Stimulated activated CD4-positive, alpha-beta T cell treated with anti-CD3 and anti-CD28 coated beads, Interleukin-1b, Interleukin-23, amount 100 ng/mL, for 1 hour (primary cell): ENCODE measurements around the gene MYO15A.

Experiments used
- DNase-seq, 2 donors: peaks; one replicate each; pipeline ENCODE4 v3.0.0-alpha.2; 2020; ENCODE audit warnings: low read depth in 2 of 2

The MYO15A gene

GRCh38 chr17:18124345-18125126, 16.0 kb downstream of the MYO15A start:
- DNase-seq = no peak

GRCh38 chr17:18129041-18129502, 20.5 kb downstream of the MYO15A start:
- no peak for DNase-seq

DNA sequence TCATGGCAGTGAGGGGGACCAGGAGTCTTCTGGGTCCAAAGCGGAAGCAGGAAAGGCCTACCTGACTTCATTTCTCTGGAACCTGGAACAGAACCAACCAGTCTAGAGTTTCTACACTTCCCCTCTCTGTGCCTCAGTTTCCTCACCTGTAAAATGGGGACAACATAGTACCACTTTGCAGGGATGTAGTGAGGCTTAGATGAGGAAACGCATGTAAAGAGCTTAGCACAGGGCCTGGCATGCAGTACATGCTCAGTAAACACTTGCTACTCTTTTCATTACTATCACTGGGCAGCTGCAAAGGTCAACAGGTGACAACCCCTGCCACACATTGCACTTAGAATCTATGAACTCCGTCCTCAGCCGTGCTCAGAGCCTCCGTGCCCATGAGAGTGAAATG, 24.2 kb downstream of the MYO15A start:
- no peak for DNase-seq

DNA sequence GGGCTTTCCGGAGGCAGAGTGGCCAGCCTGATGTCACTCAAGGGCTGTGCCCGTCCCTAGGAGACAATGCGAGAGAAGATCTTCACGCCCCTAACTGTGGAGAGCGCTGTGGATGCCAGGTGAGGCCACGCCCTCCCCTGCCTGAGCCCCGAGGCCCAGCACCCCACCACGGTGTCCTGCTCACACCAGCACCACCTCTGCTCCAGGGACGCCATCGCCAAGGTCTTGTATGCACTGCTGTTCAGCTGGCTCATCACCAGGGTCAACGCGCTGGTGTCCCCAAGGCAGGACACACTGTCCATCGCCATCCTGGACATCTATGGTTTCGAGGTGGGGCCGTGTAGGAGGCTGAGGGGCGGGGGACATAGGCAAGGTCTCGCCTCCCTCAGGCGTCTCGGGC, 27.8 kb downstream of the MYO15A start:
- no peak for DNase-seq

GRCh38 chr17:18138065-18138749, 29.7 kb downstream of the MYO15A start:
- DNase-seq = no peak

DNA sequence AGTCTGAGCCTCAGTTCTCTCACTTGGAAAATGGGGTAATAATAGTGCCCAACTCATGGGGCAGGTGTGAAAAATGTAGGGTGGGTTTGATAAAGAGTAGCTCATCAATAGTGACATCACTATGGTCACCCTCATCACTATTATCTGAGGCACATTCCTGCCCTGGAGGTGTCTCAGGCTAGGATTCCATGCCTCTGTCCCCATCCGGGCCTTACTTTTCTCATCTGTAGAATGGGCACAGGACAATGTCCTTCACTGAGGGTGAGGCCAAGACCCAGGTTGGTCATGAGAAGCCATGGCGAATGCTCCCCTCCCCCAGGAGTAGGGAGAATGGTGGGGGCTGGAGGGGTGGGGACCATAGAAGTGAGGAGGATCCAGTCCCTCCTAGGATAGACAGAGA, 30.5 kb downstream of the MYO15A start:
- DNase-seq = no peak

DNA sequence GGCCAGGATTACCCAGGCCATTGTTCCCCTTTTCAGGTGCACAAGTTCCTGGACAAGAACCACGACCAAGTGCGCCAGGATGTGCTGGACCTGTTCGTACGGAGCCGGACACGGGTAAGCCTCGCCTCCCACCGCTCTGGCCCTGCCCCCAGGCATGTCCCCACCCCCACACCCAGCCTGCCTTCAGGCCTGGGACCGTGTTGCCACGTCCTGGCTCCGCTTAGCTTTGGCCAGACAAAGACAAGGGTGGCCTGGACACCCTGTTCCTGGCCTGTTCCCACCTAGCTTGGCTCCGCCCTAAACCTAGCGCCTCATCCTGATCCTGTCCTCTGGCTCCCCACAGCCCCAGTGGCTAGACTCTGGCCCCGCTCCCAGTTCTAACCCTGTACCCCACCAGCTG, 30.9 kb downstream of the MYO15A start:
- DNase-seq = no peak

- DNase-seq = no peak
Observed at GRCh38 chr17:18139949-18140348, 31.4 kb downstream of the MYO15A start.

DNA sequence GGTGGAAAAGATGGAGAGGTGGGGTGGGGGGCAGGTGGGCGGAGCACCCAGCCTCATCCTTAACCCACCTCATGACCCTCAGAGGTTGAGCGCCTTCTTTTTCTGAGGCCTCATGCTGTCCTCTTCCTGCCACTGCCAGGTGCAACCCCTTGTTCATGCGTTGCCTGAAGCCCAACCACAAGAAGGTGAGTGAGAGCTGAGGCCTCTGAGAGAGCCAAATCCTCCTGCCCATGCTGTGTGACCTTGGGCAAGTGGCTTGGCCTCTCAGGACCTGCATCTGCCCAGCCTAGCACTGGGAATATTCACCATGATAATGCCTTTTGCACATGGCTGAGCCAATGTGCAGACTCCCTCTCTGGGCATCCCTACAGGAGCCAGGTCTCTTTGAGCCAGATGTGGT, 32.1 kb downstream of the MYO15A start:
- no peak for DNase-seq

DNA sequence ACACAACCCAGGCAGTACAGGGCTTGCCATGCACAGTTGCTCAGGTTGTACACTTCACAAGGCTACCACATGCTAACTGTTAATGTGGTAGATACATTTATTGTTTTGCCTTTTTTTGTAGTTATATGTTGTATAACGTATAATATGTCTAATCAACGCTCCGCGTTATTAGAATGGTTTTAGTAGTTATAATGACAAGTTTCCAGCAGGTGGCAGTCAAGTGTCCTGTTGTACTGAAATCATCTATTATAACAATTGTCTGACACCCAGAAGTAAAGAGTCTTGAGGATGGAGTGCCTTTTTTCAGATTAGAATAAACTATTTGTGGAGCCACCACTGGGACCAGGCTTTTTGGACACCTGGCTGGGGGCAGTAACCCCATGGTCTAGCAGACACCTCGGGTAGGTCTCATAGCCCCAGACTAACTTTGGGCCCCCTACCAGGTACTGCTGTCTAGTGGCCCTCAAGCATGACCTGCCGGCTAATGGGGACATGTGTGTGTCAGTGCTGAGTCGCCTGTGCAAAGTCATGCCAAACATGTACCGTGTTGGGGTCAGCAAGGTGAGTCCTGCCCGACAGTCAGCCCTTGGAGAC, 32.8 kb downstream of the MYO15A start:
- DNase-seq = no peak

DNA sequence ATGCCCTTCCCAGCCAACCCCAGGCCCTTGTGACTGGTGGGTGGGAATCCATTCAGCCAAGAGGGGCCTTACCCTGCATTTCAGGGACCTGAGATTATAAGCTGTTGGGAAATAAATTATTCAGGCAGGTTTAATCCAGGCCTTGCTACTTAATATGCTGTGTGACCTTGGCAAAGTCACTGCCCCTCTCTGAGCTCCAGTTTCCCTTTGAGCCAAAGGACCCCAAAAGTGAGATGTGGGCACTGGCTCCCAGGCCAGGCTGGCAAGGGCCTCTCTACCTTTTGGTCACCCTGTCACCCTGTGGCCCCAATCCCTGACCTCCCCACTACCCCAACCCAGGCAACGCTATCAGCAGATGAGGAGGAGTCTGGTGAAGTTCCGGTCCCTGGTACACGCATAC, 33.9 kb downstream of the MYO15A start:
- no peak for DNase-seq

GRCh38 chr17:18143044-18143936, 34.7 kb downstream of the MYO15A start:
- DNase-seq = no peak

GRCh38 chr17:18144261-18144660, 35.7 kb downstream of the MYO15A start:
- DNase-seq = no peak

DNA sequence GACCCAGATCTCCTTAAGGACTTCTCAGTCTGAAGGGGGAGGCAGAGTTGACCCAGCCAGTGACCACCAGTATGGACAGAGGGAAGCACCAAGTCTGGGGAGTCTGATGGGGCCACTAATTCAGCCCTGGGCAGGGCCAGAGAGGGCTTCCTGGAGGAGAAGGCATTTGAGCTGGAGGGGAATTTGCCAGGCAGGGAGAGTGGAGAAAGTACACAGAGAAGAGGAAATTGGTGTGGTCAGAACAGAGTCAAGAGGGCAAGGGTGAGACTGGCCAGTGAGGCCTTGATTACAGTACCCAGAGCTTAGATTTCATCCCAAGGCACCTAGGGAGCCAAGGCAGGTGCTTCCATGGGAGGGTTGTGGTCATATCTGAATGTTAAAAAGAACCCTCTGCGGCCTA, 36.3 kb downstream of the MYO15A start:
- DNase-seq = no peak

GRCh38 chr17:18145811-18146210, 37.3 kb downstream of the MYO15A start:
- no peak for DNase-seq

- DNase-seq = no peak
Observed at GRCh38 chr17:18146259-18146658, 37.7 kb downstream of the MYO15A start.

GRCh38 chr17:18146980-18147379, 38.4 kb downstream of the MYO15A start:
- no peak for DNase-seq

DNA sequence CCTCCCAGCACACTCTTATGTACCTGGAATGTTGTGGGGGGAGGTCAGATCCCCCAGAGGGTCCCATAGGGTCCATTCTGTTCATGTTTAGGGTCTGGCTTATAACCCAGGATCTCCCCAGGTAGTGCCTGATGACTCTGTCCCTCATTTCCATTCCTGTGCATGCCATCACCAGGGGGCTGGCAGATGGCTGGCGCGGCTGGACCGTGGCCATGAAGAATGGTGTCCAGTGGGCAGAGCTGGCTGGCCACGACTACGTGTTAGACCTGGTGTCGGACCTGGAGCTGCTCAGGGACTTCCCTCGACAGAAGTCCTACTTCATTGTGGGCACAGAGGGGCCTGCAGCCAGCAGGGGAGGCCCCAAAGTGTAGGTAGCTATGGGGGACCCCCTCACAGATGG, 40.0 kb downstream of the MYO15A start:
- no peak for DNase-seq

GRCh38 chr17:18151290-18151689, 42.7 kb downstream of the MYO15A start:
- no peak for DNase-seq

- no peak for DNase-seq
Observed at GRCh38 chr17:18155179-18155578, 46.6 kb downstream of the MYO15A start.

GRCh38 chr17:18156171-18156975, 47.8 kb downstream of the MYO15A start:
- no peak for DNase-seq
